ENCODE results near the gene TM4SF20.

TM4SF20 gene

GRCh38 chr2:227379095-227379494 lies at the start of gene TM4SF20:
Gene TM4SF20, minus strand, starts transcription at chr2:227379306. Its CDS starts 38 bp downstream, at chr2:227379268.
- ATAC-seq (replicated peaks; ENCODE audit: extremely low read depth, poor library complexity, severe bottlenecking) (no peak), DNase-seq (ENCODE audit: low spot score in 2 of 2) (no peak)
- Mint-ChIP-seq H3K27ac (ENCODE audit: low read depth) (no peak within 1 kb of the TSS), H3K4me3 (no peak within 1 kb of the TSS), H3K4me1 (peaks cover 4% of the 10 kb centered on the region), H3K36me3 (ENCODE audit: insufficient read depth) (no peaks in the 10 kb centered on the region), H3K9me3 (no peaks in the 10 kb centered on the region), H3K27me3 (peaks cover 55% of the 10 kb centered on the region)

GRCh38 chr2:227428731-227429285 lies 49.7 kb upstream of the TM4SF20 start:
- Mint-ChIP-seq H3K9me3 (peaks cover 11% of the 10 kb centered on the region), H3K4me1 (no peaks in the 10 kb centered on the region), H3K36me3 (ENCODE audit: insufficient read depth) (no peaks in the 10 kb centered on the region), H3K27ac (ENCODE audit: low read depth) (no peak overlapping the region), H3K4me3 (no peak overlapping the region), H3K27me3 (peaks cover 27% of the 10 kb centered on the region)
- DNase-seq (ENCODE audit: low spot score in 2 of 2) (no peak), ATAC-seq (replicated peaks; ENCODE audit: extremely low read depth, poor library complexity, severe bottlenecking) (no peak)

GRCh38 chr2:227423656-227424499 lies 44.8 kb upstream of the TM4SF20 start:
- no peaks in the 10 kb centered on the region for H3K9me3 Mint-ChIP-seq
- H3K27me3 Mint-ChIP-seq = no peaks in the 10 kb centered on the region
- ATAC-seq (replicated peaks; ENCODE audit: extremely low read depth, poor library complexity, severe bottlenecking) (no peak), DNase-seq (ENCODE audit: low spot score in 2 of 2) (no peak)
- H3K27ac Mint-ChIP-seq (ENCODE audit: low read depth) = no peak overlapping the region
- no peak overlapping the region for H3K4me3 Mint-ChIP-seq
- peaks cover 2% of the 10 kb centered on the region for H3K36me3 Mint-ChIP-seq (ENCODE audit: insufficient read depth)
- no peaks in the 10 kb centered on the region for H3K4me1 Mint-ChIP-seq

GRCh38 chr2:227420087-227421052 lies 41.3 kb upstream of the TM4SF20 start:
- Mint-ChIP-seq H3K27me3 (no peaks in the 10 kb centered on the region), H3K9me3 (no peaks in the 10 kb centered on the region), H3K4me1 (no peaks in the 10 kb centered on the region), H3K36me3 (ENCODE audit: insufficient read depth) (peaks cover 2% of the 10 kb centered on the region), H3K27ac (ENCODE audit: low read depth) (no peak overlapping the region), H3K4me3 (no peak overlapping the region)
- ATAC-seq (replicated peaks; ENCODE audit: extremely low read depth, poor library complexity, severe bottlenecking) = no peak
- DNase-seq (ENCODE audit: low spot score in 2 of 2) = no peak

- Mint-ChIP-seq H3K4me3 (no peak overlapping the region), H3K9me3 (no peaks in the 10 kb centered on the region), H3K27me3 (no peaks in the 10 kb centered on the region), H3K36me3 (ENCODE audit: insufficient read depth) (peaks cover 2% of the 10 kb centered on the region), H3K4me1 (no peaks in the 10 kb centered on the region), H3K27ac (ENCODE audit: low read depth) (no peak overlapping the region)
- DNase-seq (ENCODE audit: low spot score in 2 of 2) = no peak
- ATAC-seq (replicated peaks; ENCODE audit: extremely low read depth, poor library complexity, severe bottlenecking) = no peak
These were observed 37.6 kb upstream of the TM4SF20 start for GRCh38 chr2:227416701-227417100.

- Mint-ChIP-seq H3K27me3 (no peaks in the 10 kb centered on the region), H3K4me1 (no peaks in the 10 kb centered on the region), H3K4me3 (no peak overlapping the region), H3K9me3 (no peaks in the 10 kb centered on the region), H3K36me3 (ENCODE audit: insufficient read depth) (peaks cover 2% of the 10 kb centered on the region), H3K27ac (ENCODE audit: low read depth) (no peak overlapping the region)
- DNase-seq (ENCODE audit: low spot score in 2 of 2) = no peak
- no peak for ATAC-seq (replicated peaks; ENCODE audit: extremely low read depth, poor library complexity, severe bottlenecking)
These were observed 36.7 kb upstream of the TM4SF20 start for GRCh38 chr2:227415538-227416424.

- H3K27ac Mint-ChIP-seq (ENCODE audit: low read depth) = no peak overlapping the region
- no peaks in the 10 kb centered on the region for H3K36me3 Mint-ChIP-seq (ENCODE audit: insufficient read depth)
- DNase-seq (ENCODE audit: low spot score in 2 of 2) = no peak
- no peak overlapping the region for H3K4me3 Mint-ChIP-seq
- no peaks in the 10 kb centered on the region for H3K4me1 Mint-ChIP-seq
- H3K9me3 Mint-ChIP-seq = no peaks in the 10 kb centered on the region
- ATAC-seq (replicated peaks; ENCODE audit: extremely low read depth, poor library complexity, severe bottlenecking) = no peak
- no peaks in the 10 kb centered on the region for H3K27me3 Mint-ChIP-seq
These were observed 35.7 kb upstream of the TM4SF20 start for GRCh38 chr2:227414846-227415245.

- Mint-ChIP-seq H3K4me3 (no peak overlapping the region), H3K36me3 (ENCODE audit: insufficient read depth) (no peaks in the 10 kb centered on the region), H3K27me3 (no peaks in the 10 kb centered on the region), H3K9me3 (no peaks in the 10 kb centered on the region), H3K4me1 (no peaks in the 10 kb centered on the region), H3K27ac (ENCODE audit: low read depth) (no peak overlapping the region)
- ATAC-seq (replicated peaks; ENCODE audit: extremely low read depth, poor library complexity, severe bottlenecking) (no peak), DNase-seq (ENCODE audit: low spot score in 2 of 2) (no peak)
These were observed 34.3 kb upstream of the TM4SF20 start for GRCh38 chr2:227413371-227413770.

- Mint-ChIP-seq H3K27me3 (peaks cover under 1% of the 10 kb centered on the region), H3K4me3 (no peak overlapping the region), H3K4me1 (no peaks in the 10 kb centered on the region), H3K27ac (ENCODE audit: low read depth) (no peak overlapping the region), H3K36me3 (ENCODE audit: insufficient read depth) (no peaks in the 10 kb centered on the region), H3K9me3 (no peaks in the 10 kb centered on the region)
- DNase-seq (ENCODE audit: low spot score in 2 of 2) (no peak), ATAC-seq (replicated peaks; ENCODE audit: extremely low read depth, poor library complexity, severe bottlenecking) (no peak)
These were observed 33.8 kb upstream of the TM4SF20 start for GRCh38 chr2:227412877-227413276.

- no peak for ATAC-seq (replicated peaks; ENCODE audit: extremely low read depth, poor library complexity, severe bottlenecking)
- no peak overlapping the region for H3K27ac Mint-ChIP-seq (ENCODE audit: low read depth)
- no peaks in the 10 kb centered on the region for H3K4me1 Mint-ChIP-seq
- H3K4me3 Mint-ChIP-seq = no peak overlapping the region
- no peaks in the 10 kb centered on the region for H3K9me3 Mint-ChIP-seq
- H3K27me3 Mint-ChIP-seq = peaks cover 6% of the 10 kb centered on the region
- no peak for DNase-seq (ENCODE audit: low spot score in 2 of 2)
- no peaks in the 10 kb centered on the region for H3K36me3 Mint-ChIP-seq (ENCODE audit: insufficient read depth)
These were observed 32.9 kb upstream of the TM4SF20 start for GRCh38 chr2:227411990-227412350.

GRCh38 chr2:227411320-227411989 lies 32.3 kb upstream of the TM4SF20 start:
- DNase-seq (ENCODE audit: low spot score in 2 of 2) (no peak), ATAC-seq (replicated peaks; ENCODE audit: extremely low read depth, poor library complexity, severe bottlenecking) (peak; percentile 24)
- Mint-ChIP-seq H3K36me3 (ENCODE audit: insufficient read depth) (no peaks in the 10 kb centered on the region), H3K27ac (ENCODE audit: low read depth) (no peak overlapping the region), H3K4me1 (no peaks in the 10 kb centered on the region), H3K4me3 (no peak overlapping the region), H3K27me3 (peaks cover 6% of the 10 kb centered on the region), H3K9me3 (no peaks in the 10 kb centered on the region)
